HG02610 (cell line): ENCODE measurements around the gene PHF19.

Source experiments
- ATAC-seq: cut with Tn5 transposase; IDR thresholded peaks from one replicate; pipeline ENCODE4 v1.9.1; 2021; ENCODE audit warnings: mild to moderate bottlenecking, moderate library complexity; ENCODE audit not compliant: unreplicated experiment

Gene PHF19

GRCh38 chr9:120914396-120914795, 37.4 kb upstream of the PHF19 start:
- ATAC-seq: no peak

GRCh38 chr9:120913647-120914264, 36.8 kb upstream of the PHF19 start:
- no peak for ATAC-seq

GRCh38 chr9:120912958-120913646, 36.1 kb upstream of the PHF19 start:
- no peak for ATAC-seq

- no peak for ATAC-seq
Observed at GRCh38 chr9:120911295-120911837, 34.4 kb upstream of the PHF19 start.

- no peak for ATAC-seq
Observed at GRCh38 chr9:120910643-120911042, 33.7 kb upstream of the PHF19 start.

- ATAC-seq: no peak
Observed at GRCh38 chr9:120909904-120910303, 32.9 kb upstream of the PHF19 start.

- ATAC-seq: peak; percentile 19
Observed at GRCh38 chr9:120905315-120906164, 28.6 kb upstream of the PHF19 start.

GRCh38 chr9:120904978-120905301, 28.0 kb upstream of the PHF19 start:
- no peak for ATAC-seq

GRCh38 chr9:120904061-120904977, 27.3 kb upstream of the PHF19 start:
- ATAC-seq: no peak

- ATAC-seq: no peak
Observed at GRCh38 chr9:120902569-120903535, 25.9 kb upstream of the PHF19 start.

- ATAC-seq: no peak
Observed at GRCh38 chr9:120901755-120902568, 25.0 kb upstream of the PHF19 start.

- no peak for ATAC-seq
Observed at GRCh38 chr9:120900824-120901223, 23.8 kb upstream of the PHF19 start.

GRCh38 chr9:120899490-120900068, 22.6 kb upstream of the PHF19 start:
- ATAC-seq: no peak

GRCh38 chr9:120898396-120898795, 21.4 kb upstream of the PHF19 start:
- ATAC-seq: no peak

GRCh38 chr9:120895951-120896350, 19.0 kb upstream of the PHF19 start:
- no peak for ATAC-seq

GRCh38 chr9:120894321-120895148, 17.5 kb upstream of the PHF19 start:
- ATAC-seq: no peak

- ATAC-seq: peak; percentile 22
Observed at GRCh38 chr9:120893611-120894307, 16.8 kb upstream of the PHF19 start.
